ENCODE results near the gene DDX53. TPM values are rescaled to one million over a fixed set of nuclear protein-coding genes. Genes with fewer than 3 reads are reported as not detected.

DDX53 gene
- polyA plus RNA-seq: not detected in 2 replicates

GRCh38 chrX:22999696-23000223 is at the start of gene DDX53:
Gene DDX53 (plus strand): TSS chrX:22999960. CDS start chrX:23000058, 98 bp downstream.

